Glomerular visceral epithelial cell (primary cell): Measurements from ENCODE around the gene SPACA4.

Experiments used
- DNase-seq: peaks from one replicate; pipeline ENCODE4 v3.0.0-alpha.2; 2016; ENCODE audit errors: extremely low spot score

SPACA4 gene

DNA sequence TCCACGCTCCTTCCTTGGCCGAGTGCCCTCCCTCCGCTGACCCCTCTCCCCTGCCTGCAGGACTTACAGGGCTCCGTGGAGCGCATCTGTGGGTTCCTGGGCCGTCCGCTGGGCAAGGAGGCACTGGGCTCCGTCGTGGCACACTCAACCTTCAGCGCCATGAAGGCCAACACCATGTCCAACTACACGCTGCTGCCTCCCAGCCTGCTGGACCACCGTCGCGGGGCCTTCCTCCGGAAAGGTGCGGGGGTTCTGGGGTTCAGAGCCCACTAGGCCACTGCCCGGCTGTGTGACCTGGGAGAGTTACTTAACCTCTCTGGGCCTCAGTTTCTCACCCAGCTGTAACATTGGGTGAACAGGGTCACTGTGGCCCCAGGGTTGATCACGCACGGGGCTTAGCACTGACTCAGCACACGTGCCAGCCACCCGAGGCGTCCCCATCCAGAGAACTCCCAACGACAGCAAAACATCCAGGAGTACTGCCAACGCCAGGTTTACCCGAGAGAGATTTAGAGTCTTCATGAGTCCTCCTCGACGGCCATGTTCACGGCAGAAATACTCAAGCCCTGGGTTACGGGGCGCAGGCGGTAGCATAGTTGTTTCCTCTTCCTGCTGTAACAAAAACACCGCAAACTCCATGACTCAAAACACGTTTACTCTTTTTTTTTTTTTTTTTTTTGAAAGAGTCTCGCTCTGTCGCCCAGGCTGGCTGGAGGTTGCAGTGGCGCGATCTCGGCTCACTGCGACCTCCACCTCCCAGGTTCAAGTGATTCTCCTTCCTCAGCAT lies 9.7 kb upstream of the SPACA4 start:
- DNase-seq = peak; percentile 36

DNA sequence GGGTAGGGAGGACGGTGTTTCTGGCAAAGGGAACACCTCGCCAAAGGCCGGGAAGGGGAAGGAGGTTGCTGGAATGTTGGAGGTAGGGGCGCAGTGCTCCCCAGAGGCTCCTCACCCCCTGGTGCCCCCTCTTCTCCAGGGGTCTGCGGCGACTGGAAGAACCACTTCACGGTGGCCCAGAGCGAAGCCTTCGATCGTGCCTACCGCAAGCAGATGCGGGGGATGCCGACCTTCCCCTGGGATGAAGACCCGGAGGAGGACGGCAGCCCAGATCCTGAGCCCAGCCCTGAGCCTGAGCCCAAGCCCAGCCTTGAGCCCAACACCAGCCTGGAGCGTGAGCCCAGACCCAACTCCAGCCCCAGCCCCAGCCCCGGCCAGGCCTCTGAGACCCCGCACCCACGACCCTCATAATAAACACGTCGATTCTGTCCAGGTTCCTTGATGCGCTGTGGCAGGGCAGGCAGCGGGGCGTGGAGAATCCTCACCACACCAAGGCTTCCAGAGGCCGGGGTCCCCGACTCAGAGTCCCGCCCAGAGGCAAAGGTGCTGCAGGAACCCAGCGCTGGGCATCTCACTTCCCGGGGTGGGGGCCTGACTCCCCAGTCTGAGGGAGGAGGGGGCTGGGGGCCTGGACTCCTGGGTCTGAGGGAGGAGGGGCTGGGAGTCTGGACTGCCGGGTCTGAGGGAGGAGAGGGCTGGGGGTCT lies 7.4 kb upstream of the SPACA4 start:
- DNase-seq = no peak

DNA sequence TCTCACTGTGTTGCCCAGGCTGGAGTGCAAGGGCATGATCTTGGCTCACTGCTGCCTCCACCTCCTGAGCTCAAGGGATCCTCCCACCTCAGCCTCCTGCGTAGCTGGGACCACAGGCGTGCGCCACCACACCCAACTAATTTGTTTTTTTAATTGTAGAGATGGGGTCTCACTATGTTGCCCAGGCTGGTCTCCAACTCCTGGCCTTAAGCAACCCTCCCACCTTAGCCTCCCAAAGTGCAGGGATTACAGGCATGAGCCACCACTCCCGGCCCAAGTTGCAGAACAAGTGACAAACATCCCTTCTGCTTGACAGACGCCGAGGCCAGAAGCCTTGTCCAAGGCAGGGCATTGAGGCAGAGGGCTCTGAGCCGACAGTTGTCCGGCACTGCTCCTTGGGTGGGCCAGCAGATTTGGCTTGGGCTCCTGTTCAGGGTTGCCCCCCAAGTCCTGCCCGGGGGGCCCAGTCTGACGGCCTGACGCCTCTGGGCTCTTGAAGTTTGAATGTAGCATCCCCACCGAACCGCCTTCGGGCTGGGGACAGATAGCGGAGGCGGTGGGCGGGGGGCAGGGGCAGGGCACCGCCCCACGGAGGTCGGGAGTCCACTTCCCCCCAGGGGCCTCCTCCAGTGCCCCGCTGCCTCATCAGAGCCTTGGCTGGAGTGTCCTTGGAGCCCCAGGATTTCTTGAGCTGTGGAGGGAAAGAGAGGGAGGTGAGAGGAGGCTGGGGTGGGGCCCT lies 5.7 kb upstream of the SPACA4 start:
- DNase-seq = no peak

DNA sequence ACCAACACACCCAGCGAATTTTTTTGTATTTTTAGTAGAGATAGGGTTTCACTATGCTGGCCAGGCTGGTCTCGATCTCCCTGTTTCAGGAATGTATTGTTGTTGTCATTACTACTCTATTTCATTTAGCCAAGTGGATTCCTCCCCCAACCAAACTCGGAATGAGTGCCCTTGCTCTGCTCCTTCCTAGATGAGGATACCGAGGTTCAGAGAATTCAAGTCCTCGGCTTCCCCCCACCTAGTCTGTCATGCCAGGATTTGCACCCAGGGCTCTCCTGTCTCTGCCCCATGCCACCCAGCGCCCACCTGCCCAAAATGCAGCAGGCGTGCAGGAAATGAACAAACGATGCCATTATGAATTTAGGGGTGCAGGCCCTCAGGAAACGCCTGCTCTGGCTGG lies 3.5 kb upstream of the SPACA4 start:
- no peak for DNase-seq

DNA sequence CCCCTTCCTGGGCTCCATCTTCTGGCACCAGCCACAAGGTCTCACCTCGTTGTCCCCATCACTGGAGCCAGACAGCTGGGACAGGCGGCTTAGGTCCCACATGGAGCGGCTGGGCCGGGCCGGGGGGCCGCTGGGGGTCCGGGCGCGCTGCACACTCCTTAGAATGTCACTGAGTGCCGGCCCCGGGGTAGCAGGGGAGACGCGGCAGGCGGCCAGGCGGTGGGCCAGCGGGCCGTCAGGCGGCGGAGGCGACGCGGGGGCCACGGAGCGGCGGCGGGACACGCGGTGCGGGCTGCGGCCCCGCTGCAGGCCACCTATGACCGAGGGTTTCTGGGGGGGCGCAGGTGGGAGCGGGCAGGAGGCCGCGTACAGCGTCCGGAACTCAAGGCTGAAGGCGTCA lies 3.1 kb upstream of the SPACA4 start:
- no peak for DNase-seq

DNA sequence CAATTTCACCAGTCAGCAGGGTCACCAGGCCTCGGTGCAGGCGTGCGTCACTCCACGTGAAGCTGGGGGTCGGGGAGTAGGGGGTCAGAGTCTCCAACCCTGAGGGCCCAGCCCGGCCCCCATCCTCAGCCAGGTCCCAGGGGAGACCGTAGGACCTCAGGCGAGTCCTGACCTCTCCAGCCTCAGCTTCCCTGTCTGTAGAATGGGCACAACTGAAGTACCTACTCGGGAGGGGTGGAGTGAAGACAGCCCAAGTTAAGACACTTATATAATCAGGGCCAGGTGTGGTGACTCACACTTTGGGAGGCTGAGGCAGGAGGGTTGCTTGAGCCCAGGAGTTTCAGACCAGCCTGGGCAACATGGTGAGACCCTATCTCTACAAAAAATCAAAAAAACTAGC lies 2.7 kb upstream of the SPACA4 start:
- no peak for DNase-seq

DNA sequence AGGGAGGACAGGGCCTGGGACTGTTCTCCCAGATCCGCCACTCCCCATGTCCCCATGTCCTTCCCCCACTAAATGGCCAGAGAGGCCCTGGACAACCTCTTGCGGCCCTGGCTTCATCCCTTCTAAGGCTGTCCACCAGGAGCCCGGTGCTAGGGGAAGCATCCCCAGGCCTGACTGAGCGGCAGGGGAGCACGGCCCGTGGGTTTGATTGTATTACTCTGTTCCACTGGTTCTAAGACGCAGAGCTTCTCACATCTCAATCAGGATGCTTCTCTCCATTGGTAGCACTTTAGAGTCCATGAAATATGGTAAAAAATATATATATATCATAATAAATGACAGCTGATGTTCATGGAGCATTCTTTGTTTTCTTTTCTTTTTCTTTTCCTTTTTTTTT lies 815 bp downstream of the SPACA4 start:
- DNase-seq = no peak

DNA sequence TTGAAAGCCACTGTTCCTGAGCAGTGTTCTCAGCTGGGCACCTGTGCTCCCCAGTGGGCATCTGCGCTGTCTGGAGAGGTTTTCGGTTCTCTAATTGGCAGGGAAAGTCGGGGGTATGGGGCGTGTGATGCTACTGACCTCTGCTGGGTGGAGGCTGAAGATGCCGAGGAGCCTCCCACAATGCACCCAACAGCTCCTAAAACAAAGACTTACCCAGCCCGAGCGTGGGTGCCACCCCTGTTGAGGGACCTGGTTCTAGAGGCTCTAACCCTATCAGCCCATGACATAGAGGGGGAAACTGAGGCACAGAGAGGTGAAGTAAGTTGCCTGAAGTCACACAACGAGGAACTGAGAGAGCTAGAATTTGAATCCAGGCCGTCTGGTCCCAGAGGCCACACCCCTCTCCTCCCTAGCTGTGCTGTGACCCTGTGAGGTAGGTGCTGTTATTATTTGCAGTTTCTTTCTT lies 2.3 kb downstream of the SPACA4 start:
- DNase-seq = no peak

DNA sequence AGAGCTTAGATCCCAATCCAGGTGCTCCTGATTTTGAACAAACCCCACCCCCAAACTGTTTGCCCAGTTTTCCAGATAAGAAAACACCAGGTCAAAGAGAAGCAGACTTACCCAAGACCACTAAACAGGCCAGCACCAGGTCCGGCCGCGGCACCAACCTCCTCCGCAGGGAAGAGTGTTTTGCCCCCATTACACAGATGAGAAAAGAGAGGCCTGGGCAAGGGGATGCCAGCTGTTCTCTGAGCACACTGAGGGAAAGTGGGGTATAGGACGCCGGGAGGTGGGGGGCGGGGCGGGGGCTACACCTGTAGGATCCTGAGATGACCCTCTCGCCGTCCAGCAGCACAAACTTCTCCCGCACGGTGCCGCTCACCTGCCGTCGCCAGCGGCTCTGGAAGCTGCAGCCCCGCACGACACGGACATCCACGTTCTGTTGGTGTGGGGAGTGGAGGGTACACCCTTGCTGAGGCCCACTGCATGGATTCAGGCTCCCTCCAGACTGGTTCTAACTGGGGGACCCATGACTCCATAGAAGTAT lies 3.1 kb downstream of the SPACA4 start:
- DNase-seq = no peak

DNA sequence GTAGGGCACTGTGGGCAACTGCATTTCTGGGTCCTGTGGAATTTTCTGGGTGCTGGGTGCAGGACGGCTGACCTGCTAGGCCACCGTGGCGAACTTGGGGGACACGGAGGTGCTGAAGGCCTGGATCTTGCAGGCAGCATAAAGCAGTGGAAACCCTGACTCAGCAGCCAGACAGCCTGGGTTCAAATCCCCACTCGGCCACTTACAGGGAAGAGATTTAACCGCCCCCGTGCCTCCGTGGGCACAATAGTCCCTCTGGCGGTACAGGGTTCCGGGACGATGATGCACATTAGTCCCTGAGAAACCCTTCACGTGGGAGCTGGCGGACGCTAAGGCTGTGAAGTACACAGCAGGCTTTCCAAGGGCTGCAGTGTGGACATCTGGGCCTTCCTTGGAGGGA lies 5.3 kb downstream of the SPACA4 start:
- DNase-seq = no peak

DNA sequence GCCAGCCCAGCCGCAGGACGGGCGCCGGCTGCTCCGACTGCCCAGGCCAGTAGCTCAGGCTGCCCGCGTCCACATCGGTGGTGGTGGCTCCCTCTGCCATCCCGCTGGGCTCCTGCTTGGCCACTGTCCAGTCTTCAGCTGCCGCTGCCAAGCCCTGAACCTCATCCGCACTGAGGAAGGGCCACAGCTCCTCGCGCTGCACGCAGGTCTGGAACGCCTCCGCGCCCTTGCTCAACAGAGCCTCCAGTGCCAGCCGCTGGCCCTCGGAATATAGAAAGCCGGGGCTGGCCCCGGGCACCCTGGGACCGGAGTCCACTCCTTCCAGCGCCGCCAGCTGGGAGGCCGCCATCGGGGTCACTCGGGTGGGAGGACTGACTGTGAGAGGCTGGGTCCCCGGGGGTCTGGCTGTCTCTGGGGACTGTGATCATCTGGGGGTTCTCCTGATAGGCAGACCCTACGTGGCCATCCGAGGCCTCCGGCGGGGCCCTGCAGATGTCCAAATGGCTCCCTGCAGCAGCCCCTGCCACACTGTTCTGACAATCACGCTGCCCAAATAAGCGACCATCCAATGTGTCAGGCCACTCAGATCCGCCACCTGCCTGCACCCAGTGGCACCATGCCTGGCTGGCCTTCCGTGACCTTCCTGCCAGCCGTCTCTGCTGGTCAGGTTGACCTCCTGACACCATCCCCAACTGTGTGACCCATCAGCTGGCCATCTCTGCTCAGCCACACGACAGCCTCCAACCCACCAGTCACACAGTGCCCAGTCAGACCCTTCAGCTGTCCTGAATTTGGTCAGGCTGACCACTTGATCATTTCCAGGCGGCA lies 6.7 kb downstream of the SPACA4 start:
- no peak for DNase-seq

DNA sequence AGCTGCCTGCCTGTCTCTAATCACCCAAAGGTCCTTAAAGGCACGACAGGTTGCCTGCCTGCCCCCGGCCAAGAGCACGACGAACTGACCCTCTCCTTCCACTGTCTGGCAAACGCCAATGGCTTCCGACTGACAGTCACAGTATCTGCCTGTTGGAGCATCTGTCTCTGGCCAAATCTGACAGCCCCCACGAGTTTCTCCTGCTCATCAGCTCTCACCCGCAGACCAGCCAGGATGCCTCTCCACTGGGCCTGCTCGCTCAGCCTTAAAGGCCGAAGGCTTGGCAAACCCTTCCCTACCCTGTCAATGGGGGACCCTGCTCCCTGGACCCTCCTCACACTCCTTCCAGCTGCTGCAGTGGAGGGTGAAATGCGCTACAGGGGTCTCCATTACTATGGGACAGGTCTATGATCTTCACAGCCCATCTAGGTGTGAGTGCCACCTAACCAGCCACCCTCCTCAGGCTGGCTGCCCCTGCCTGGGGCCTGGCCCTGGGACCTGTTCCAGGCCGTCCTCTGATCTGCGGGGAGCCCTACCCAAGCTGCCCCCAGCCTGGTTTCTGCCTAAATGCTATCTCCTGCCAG lies 7.4 kb downstream of the SPACA4 start:
- no peak for DNase-seq

DNA sequence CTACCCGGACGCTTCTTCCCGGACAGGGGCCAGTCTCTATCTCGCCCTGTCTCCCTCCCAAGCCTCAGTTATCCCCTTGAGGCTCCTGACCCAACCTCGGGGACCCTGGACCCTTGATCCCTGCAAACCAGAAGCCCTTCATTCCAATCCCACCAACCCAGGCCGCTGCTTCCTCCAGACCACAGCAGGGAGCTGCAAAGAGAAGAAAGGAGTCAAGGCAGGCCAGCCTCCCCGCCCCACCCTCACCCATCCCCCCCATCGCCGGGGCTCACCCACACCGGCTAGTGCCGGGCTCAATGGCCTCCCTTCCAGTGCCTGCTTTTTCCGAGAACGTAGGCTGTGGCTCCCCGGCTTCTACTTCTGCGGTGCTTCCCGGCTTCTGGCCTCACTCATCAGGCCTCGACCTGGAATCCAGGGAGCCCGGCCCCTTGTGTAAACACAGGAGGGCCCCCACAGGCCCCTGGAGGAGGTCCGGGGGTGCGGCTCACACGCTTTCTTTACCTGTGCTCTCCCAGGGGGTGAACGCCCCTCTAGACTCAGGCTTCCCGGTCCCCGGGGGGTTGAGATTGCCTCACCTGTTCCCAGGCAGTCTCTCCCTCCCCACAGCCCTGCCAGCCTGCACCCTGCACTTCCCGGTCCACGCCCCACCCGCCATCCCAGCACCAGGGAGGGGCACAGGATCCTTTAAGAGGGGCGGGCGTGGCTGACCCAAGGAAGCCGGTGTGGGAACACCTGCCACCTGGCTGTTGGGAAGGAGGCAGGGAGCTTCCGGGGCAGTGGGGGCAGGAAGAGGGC lies 8.1 kb downstream of the SPACA4 start, which contains the start of gene FAM83E:
Gene FAM83E (minus strand): TSS at position 641 of the 795 bp plus-strand sequence. CDS start 1,704 bp downstream, outside the sequence.
- DNase-seq = no peak

DNA sequence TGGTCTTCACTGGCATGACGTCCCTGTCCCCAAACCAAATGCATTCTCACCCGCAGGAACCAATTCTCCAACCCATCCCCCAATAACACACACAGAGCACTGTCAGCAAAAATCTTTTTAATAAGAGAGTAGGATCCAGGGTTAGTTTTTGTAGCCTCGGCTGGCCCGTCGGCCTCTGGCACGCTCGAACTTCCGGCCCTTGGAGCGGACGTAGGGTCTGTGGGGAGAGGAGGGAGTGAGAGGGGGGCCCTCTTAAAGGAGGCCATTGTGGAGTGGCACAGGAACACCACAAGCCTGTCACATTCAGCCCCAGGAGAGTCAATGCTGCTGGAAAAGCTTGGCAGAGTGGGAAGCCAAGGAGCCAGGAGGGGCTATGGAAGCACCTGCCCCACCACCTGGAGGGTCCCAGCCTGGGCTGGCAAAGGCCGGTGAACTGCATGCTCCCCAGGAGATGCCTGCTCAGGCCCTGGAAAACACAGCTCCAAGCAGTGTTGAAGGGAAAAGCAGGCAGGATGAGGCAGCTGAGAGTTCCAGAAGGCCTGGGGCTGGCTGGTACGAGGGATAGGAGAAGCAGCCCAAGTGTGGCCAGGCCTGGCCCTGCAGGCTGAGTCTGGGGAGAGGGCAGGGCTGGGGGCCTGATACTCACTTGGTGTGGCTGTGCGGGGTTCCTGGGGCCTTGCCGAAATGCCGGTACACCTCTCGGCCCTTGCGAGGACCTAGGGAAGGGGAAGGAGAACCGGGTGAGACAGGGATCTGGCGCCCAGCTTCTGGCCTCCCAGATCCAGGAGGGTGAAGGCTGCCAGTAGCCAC lies 8.9 kb downstream of the SPACA4 start:
- DNase-seq = no peak

DNA sequence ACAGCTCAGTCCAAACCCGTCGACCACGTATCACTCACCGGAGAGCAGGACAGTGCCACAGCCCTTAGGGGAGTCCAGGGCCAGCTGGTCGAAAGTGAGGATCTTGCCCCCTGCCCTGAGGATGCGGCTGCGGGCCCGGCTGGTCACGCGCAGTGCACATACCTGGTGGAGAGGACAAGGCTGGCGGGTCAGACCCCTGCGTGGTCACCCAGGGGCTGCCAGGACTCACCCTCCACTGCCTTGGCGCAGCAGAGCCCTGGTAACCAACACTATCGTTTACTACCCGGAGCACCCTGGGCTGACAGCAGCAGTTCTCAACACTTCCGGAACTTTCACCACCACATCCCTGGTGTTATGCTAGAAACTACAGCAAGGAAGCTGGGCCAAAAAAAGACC lies 9.5 kb downstream of the SPACA4 start:
- DNase-seq = no peak

DNA sequence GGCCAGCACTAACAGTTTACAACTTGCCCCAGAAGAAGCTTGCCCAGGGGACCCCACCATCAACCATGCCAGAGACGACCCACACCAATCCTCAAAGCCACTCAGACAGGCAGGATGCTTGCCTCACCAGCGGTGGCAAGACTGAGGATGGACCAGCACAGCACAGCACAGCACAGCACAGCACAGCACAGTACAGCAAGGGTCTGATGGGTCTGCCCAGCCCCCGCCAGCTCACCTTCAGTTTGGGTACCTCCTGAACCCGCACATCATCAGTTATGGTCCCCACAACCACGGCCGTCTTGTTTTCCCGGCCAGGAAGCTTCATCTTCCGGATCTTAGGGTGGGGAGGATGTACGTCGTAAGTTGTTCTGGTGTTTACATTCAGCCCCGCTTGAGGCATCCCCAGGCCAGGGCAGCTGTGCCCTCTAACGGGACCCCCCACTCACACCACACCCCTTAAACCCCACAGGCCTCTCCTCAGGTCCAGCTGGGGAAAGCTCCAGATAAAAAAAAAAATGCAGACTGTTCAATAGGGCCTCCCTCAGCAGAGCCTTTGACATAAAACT lies 10.0 kb downstream of the SPACA4 start:
- DNase-seq = no peak

DNA sequence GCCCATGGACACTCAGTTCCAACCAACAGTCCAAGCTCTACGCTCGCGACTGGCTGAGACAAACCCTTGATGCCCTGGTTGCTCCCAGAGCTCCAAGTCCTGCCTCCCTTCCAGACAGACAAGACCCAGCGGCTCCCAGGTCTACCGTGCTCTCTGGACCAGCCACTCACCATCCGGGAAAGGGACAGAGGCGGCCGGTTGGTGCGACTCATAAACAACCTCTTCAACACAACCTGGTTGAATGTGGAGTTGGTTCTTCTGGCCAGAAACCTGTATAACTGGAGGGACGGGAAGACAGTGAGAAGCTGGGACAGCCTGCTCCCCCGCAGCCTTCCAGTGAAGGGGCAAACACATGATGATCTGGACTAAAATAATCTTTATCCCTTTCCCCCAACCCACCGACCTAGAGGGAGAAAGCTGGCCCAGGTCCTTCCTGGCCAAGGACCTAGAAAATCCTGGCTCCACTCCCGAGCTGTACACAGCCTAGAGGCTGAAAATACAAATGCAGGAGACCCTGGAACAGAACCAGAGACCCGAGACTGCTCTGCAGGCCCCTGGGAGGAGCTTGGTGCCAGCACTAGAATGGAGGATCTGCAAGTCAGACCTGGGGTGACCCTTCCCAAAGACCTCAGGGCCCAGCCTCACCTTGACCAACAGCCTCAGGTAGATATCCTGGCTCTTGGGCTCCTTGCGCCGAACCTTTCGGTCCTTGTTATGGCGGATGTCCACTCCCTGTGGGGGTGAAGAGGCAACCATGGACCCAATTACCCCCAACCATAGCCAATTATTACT lies 10.8 kb downstream of the SPACA4 start:
- no peak for DNase-seq

DNA sequence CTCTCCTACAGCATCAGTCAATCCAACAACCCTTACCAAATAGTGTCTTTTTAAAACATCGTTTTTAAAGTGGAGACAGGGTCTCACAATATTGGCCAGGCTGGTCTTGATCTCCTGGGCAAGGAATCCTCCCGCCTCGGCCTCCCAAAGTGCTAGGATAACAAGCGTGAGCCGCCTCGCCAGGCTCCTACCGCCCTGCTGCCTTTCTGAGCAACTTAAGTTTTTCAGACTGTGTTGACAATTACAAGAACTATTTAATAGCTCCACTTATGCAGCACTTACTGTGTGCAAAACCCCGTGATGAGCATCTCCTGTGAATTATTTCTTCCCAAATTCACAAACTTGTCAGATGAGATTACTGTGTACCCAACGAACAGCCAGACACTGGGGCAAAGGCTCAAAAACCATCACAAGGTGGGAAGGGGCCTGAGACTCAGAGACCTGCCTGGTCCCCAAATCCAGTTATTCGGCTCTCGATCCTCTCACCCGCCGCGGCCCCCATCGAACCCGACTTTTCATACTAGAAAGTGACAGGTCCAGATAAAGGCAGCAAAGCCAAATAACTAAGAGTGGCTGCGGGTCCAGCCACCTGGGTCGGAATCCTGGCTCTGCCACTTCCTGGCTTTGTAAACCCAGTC lies 11.9 kb downstream of the SPACA4 start:
- DNase-seq = no peak
